IPS DF 6.9 (cell line): ENCODE measurements around the gene DRC3.

Source experiments
- DNase-seq: peaks from one replicate; pipeline ENCODE4 v3.0.0-alpha.2; 2013; ENCODE audit warnings: low read depth, low spot score
- H3K27ac ChIP-seq: one replicate; pipeline ENCODE4 v1.5.1; 2013; ENCODE audit warnings: low read length, control low read depth
- H3K27me3 ChIP-seq: 2 replicates; pipeline ENCODE4 v1.6.1; 2013; ENCODE audit warnings: mild to moderate bottlenecking, low read length; ENCODE audit not compliant: control insufficient read depth, insufficient read depth
- H3K36me3 ChIP-seq: 2 replicates; pipeline ENCODE4 v1.6.1; 2013; ENCODE audit warnings: low read length; ENCODE audit not compliant: control insufficient read depth, insufficient read depth
- H3K4me1 ChIP-seq: 2 replicates; pipeline ENCODE4 v1.6.1; 2013; ENCODE audit warnings: low read length; ENCODE audit not compliant: control insufficient read depth, insufficient read depth
- H3K4me3 ChIP-seq: 2 replicates; pipeline ENCODE4 v1.5.1; 2013; ENCODE audit warnings: mild to moderate bottlenecking, low read length
- H3K9me3 ChIP-seq: 2 replicates; pipeline ENCODE4 v1.6.1; 2013; ENCODE audit warnings: low read length, inconsistent platforms; ENCODE audit not compliant: control insufficient read depth, insufficient read depth
- WGBS: extraction: QIAGEN DNeasy Blood & Tissue Kit; methylation state at CpG from one replicate; pipeline ENCODE4 v1.1.7; 2013; ENCODE audit warnings: mixed read lengths, missing lambda C conversion rate; ENCODE audit not compliant: insufficient read length, insufficient coverage; 5-methylcytosine and 5-hydroxymethylcytosine counted together

Gene DRC3

DNA sequence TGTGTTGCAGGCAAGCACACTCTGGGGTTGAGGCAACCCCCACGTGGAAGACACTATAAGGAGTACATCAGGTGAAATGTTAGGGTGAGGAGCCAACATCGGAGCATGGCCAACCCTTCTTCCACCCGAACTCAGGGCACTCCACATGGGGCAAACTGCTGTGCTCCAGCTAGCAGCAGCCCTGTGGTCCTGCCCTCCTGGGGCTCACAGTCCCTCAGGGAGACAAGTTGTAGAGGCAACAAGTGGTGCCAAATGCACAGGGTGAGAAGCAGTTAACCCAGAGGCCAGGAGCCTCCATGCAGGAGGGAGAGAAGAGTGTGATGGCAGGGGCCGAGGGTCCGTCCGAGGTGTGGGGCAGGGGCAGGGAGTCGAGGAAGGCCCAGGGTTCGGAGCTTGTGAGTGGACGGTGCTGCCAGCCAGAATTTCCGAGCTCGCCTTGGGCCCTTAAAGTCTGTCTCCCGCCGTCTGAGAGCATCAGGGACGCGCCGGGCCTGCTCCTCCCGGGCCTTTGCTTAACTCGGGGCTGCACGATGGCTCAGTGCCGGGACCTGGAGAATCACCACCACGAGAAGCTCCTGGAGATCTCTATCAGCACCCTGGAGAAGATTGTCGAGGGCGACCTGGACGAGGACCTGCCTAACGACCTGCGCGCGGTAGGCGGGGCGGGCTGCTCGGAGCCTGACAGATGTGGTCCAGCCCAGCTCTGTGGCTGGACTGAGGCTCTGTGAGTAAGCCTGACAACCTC is 34.0 kb downstream of the DRC3 start:
- H3K4me3 ChIP-seq: no peak overlapping the region
- no peak for DNase-seq
- H3K9me3 ChIP-seq: no peaks in the 10 kb centered on the region
- no peak overlapping the region for H3K27ac ChIP-seq
- H3K27me3 ChIP-seq: no peaks in the 10 kb centered on the region
- H3K36me3 ChIP-seq: no peaks in the 10 kb centered on the region
- no peaks in the 10 kb centered on the region for H3K4me1 ChIP-seq
- no CpG with 5 or more reads among the region's 31 CpGs for WGBS

DNA sequence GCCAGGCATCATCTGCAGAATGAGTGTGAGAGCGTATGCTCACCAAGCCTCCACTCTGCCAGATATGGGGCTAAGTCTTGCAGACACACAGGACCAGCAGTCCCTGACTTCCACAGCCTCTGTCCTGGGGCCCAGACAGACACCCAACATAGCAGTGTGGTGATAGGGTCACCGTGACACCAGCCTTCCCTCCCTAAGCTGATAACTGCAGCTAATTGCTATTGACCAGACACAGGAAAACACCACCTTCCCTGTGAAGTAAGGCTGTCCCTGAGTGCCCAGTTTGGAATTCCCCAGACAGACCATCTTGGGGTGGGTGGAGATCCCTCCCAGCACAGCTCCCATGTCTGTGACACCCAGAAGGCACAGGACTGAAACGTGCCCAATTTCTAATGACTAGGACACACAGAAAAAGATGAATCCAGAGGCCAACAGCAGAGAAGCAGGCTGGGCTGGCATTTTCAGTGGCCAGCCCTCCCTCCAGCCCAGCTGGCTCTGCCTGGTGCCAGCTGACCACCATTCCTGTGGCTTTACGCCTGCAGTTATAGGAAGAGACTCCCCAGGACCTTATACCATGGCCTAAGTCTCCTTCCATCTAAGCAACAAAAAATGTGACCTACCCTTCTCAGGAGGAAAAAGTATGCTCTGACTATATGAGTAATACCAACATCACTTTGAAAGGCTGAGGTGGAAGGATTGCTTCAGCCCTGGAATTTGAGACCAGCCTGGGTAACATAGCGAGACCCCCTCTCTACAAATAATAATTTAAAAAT is 36.0 kb downstream of the DRC3 start:
- no peaks in the 10 kb centered on the region for H3K9me3 ChIP-seq
- no peak for DNase-seq
- no peaks in the 10 kb centered on the region for H3K36me3 ChIP-seq
- no peak overlapping the region for H3K27ac ChIP-seq
- no peak overlapping the region for H3K4me3 ChIP-seq
- H3K27me3 ChIP-seq: no peaks in the 10 kb centered on the region
- H3K4me1 ChIP-seq: no peaks in the 10 kb centered on the region
- no CpG with 5 or more reads among the region's 5 CpGs for WGBS

DNA sequence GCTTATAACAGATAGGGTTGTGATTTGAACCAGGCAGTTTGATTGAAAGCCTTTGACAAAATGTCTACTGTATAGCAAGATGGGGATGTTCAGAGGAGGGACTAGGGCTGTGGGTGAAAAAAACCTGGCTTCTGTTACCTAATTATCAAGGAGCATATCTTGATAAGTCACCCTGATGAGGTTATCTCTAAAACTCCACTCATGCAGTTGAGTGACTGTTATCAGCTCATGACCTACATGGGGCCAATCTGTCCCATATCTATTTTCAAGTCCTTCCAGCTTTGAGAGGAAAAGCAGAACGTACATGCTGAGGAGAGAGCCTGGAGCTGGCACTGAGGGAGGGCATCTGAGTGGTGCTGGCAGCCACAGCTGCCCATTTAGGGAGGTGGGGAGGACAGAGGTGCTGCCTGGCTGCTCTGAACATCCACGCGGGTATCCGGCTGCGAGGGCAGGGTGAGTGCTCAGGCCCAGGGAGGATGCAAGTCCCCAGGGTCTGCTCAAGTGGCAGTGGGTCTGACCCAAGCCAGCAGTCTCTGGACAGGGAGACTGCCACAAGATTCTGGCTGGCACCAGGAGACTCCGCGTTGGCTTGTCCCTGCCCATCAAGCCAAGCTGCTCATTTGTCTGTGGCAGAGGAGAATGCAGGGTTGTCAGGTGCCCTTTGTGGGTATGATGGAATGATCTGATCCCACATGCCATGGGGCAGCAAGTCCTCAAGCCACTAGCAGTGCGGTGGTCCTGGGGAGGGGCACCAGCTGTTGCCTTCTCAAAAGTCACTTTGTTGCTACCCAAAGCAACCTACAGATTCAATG is 37.2 kb downstream of the DRC3 start:
- H3K27ac ChIP-seq: no peak overlapping the region
- H3K9me3 ChIP-seq: no peaks in the 10 kb centered on the region
- no peaks in the 10 kb centered on the region for H3K36me3 ChIP-seq
- H3K27me3 ChIP-seq: no peaks in the 10 kb centered on the region
- H3K4me1 ChIP-seq: no peaks in the 10 kb centered on the region
- WGBS: no CpG with 5 or more reads among the region's 8 CpGs
- no peak for DNase-seq
- H3K4me3 ChIP-seq: no peak overlapping the region

DNA sequence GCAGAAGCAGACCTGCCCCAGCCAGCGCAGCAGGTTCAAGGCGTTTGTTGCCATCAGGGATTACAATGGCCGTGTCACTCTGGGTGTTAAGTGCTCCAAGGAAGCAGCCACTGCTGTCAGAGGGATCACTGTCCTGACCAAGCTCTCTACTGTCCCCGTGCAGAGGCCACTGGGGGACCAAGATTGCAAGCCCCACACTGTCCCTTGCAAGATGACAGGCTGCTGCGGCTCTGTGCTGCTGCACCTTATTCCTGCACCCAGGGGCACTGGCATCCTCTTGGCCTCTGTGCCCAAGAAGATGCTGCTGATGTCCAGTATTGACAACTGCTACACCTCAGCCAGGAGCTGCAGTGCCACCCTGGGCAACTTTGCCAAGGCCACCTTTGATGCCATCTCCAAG is 38.6 kb downstream of the DRC3 start:
- WGBS: no CpG with 5 or more reads among the region's 5 CpGs
- H3K36me3 ChIP-seq: no peaks in the 10 kb centered on the region
- H3K4me1 ChIP-seq: no peaks in the 10 kb centered on the region
- DNase-seq: no peak
- no peaks in the 10 kb centered on the region for H3K9me3 ChIP-seq
- H3K27me3 ChIP-seq: no peaks in the 10 kb centered on the region
- no peak overlapping the region for H3K4me3 ChIP-seq
- no peak overlapping the region for H3K27ac ChIP-seq

DNA sequence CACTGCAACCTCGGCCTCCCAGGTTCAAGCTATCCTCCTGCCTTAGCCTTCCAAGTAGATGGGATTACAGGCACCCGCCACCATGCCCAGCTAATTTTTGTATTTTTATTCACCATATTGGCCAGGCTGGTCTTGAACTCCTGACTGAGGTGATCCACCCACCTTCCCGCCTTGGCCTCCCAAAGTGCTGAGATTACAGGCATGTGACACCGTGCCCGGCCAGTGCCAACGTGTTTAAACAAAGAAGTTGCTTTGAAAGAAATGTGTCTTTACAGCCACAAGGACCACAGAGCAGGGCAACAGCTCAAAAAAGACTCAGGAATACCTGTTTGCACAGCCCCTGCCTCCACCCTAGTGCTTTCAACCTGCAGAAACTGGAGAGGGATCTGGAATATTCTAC is 41.3 kb downstream of the DRC3 start:
- Histone ChIP-seq H3K27ac (no peak overlapping the region), H3K27me3 (no peaks in the 10 kb centered on the region), H3K36me3 (no peaks in the 10 kb centered on the region), H3K4me3 (no peak overlapping the region), H3K9me3 (no peaks in the 10 kb centered on the region), H3K4me1 (no peaks in the 10 kb centered on the region)
- DNase-seq: no peak
- no CpG with 5 or more reads among the region's 6 CpGs for WGBS

DNA sequence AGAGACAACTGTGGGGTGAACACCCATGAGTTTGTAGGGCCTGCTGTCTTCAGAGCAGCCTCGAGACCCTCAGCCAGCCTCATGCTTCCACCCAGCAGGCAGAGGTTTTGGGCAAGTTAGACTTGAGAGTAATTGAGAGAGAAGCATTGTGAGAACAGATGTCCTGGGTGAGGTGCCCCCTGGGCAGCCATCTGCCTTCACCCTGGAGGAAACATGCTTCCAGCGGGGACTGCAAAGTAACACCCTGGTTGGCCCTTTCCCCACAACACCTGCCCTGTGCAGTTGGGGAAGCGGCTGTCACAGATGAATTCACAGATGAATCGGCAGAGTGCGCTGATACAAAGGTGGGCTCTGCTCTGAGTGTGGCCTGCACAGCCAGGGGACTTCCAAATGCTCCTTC is 42.9 kb downstream of the DRC3 start:
- DNase-seq: no peak

DNA sequence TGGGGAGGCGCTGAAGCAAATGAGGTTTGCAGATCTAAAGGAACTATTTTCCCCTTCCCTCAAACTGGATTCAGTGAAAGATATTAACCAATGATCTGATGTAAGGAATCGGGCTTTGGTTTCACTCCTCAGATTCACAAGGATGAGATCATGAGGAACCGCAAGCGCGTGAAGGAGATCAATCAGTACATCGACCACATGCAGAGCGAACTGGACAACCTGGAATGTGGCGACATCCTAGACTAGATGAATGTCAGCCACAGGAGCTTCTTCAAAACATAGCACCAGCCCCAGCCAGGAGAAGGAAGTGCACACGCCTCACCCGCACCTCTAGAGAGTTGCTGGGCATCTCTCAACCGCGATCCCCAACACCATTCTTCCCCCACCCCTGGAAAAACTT is 43.8 kb downstream of the DRC3 start:
- Histone ChIP-seq H3K36me3 (no peaks in the 10 kb centered on the region), H3K9me3 (no peaks in the 10 kb centered on the region), H3K27ac (no peak overlapping the region), H3K27me3 (no peaks in the 10 kb centered on the region), H3K4me3 (no peak overlapping the region), H3K4me1 (no peaks in the 10 kb centered on the region)
- WGBS: no CpG with 5 or more reads among the region's 12 CpGs
- no peak for DNase-seq

More for the DNA sequence above, 42.9 kb downstream of the DRC3 start:
- no peak overlapping the region for H3K27ac ChIP-seq
- no peaks in the 10 kb centered on the region for H3K9me3 ChIP-seq
- H3K4me1 ChIP-seq: no peaks in the 10 kb centered on the region
- H3K27me3 ChIP-seq: no peaks in the 10 kb centered on the region
- no peak overlapping the region for H3K4me3 ChIP-seq
- no peaks in the 10 kb centered on the region for H3K36me3 ChIP-seq
- no CpG with 5 or more reads among the region's 5 CpGs for WGBS

DNA sequence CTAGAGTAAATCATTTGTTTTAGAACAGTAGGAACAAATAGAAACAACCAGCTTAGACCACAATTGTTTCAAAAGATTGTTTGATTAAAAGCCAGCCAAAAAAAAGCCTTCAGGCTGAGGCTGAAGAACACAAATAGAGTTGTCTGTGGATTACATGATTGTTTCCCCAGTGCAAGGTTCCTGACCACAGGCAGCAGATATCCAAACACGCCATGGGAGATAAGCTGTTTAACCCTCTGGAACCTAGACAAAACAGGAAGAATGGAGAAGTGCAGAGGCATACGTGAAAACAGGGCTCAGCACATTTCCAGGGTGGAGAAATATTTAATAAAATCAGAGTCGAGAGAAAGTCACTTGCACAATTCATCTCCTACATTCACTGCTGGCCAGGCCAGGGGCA is 45.3 kb downstream of the DRC3 start:
- Histone ChIP-seq H3K27me3 (no peaks in the 10 kb centered on the region), H3K4me3 (no peak overlapping the region), H3K4me1 (no peaks in the 10 kb centered on the region), H3K27ac (no peak overlapping the region), H3K9me3 (no peaks in the 10 kb centered on the region), H3K36me3 (no peaks in the 10 kb centered on the region)
- no CpG with 5 or more reads among the region's 3 CpGs for WGBS
- DNase-seq: no peak

DNA sequence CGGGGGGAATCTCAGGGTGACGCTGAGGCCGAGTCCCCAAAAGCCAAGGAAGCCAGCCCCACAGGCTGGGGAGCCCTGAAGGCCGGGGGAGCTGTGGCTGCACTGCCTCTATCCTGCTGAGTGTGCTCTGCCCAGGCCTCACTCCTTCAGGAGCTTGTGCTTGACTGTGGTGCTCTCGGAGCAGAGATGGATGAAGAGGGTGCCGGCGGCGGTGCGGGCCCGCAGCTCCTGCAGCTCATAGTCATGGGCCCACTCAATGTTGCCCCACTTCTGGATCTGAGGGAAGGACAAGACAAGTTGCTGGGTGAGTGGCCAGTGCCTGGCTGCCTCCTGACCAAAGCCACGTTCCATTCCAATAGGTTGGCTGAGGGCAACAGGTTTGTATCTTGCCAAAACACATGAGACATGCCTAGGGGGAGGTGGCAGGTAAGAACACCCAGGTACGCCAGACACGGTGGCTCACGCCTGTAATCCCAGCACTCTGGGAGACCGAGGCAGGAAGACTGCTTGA is 45.8 kb downstream of the DRC3 start:
- no peaks in the 10 kb centered on the region for H3K27me3 ChIP-seq
- no peak overlapping the region for H3K4me3 ChIP-seq
- WGBS: no CpG with 5 or more reads among the region's 15 CpGs
- no peaks in the 10 kb centered on the region for H3K9me3 ChIP-seq
- no peak for DNase-seq
- no peaks in the 10 kb centered on the region for H3K36me3 ChIP-seq
- no peak overlapping the region for H3K27ac ChIP-seq
- H3K4me1 ChIP-seq: no peaks in the 10 kb centered on the region

DNA sequence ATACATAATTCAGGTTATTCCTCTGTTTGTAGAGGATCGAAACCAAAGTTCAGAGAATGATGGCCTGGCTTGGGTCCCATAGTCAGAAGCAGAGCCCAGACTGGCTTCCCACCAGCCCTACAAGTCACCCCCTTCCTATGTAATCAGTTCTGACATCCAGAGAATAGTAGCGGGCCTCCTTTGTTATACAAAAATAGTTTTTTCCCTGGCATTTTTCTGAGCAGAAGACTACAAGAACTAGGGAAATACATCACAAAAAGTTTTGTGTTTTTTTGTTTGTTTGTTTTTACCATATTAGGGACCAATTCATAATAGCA is 47.1 kb downstream of the DRC3 start:
- H3K9me3 ChIP-seq: no peaks in the 10 kb centered on the region
- H3K36me3 ChIP-seq: no peaks in the 10 kb centered on the region
- DNase-seq: no peak
- no peak overlapping the region for H3K4me3 ChIP-seq
- no peaks in the 10 kb centered on the region for H3K4me1 ChIP-seq
- H3K27ac ChIP-seq: no peak overlapping the region
- WGBS: no CpG with 5 or more reads among the region's 2 CpGs
- H3K27me3 ChIP-seq: no peaks in the 10 kb centered on the region
